Measurements from ENCODE around the gene RAPGEF4.

DNA sequence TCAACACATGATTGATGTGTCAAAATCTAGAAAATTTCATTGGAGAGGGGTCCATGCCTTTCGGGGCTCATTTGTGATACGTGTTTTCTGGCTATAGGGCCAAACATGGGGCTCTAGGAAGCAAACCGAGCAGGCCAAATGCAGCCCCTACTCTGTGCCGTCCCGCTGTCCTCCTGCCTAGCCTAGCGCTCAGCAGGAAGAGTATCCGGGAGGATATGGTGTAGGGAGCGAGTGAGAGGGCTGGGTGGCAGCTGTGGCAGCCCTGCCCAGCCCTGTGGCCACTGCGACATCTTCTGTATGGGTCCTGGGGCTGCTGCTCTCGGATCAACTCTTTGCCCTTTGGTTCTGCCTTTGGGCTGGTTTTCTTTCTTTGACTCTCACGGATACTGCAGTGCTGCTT, 219.9 kb downstream of the RAPGEF4 start:
- TF ChIP-seq SRF (IDR thresholded peaks at IDR 0.05; ENCODE audit: low read depth) (no peak), FOSL1 (IDR thresholded peaks at IDR 0.05; ENCODE audit: low read depth) (no peak)
- TF ChIP-seq, protein P1, sequence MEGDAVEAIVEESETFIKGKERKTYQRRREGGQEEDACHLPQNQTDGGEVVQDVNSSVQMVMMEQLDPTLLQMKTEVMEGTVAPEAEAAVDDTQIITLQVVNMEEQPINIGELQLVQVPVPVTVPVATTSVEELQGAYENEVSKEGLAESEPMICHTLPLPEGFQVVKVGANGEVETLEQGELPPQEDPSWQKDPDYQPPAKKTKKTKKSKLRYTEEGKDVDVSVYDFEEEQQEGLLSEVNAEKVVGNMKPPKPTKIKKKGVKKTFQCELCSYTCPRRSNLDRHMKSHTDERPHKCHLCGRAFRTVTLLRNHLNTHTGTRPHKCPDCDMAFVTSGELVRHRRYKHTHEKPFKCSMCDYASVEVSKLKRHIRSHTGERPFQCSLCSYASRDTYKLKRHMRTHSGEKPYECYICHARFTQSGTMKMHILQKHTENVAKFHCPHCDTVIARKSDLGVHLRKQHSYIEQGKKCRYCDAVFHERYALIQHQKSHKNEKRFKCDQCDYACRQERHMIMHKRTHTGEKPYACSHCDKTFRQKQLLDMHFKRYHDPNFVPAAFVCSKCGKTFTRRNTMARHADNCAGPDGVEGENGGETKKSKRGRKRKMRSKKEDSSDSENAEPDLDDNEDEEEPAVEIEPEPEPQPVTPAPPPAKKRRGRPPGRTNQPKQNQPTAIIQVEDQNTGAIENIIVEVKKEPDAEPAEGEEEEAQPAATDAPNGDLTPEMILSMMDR (IDR thresholded peaks at IDR 0.05 in 2 of 3, conservative IDR thresholded peaks at IDR 0.05 in 1 of 3; ENCODE audit: borderline replicate concordance in 1 of 3, insufficient read depth in 1 of 3, low read depth in 2 of 3, low read length in 2 of 3) = no peak
- TF ChIP-seq, protein P2, sequence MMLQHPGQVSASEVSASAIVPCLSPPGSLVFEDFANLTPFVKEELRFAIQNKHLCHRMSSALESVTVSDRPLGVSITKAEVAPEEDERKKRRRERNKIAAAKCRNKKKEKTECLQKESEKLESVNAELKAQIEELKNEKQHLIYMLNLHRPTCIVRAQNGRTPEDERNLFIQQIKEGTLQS (IDR thresholded peaks at IDR 0.05) = no peak
